Measurements from ENCODE around the gene SERINC2. TPM values are rescaled to one million over a fixed set of nuclear protein-coding genes. Genes with fewer than 3 reads are reported as not detected.

SERINC2 gene
- total and polyA plus RNA-seq, 4 experiments from 2014 or later = 0.11 to 0.18 (median 0.15) TPM; not detected in 1

GRCh38 chr1:31414980-31415370, 2.0 kb downstream of the SERINC2 start:
- Mint-ChIP-seq H3K9me3 (peaks cover 0 to 5% (median 0%) of the 10 kb centered on the region in 8 donors), H3K36me3 (no peaks in the 10 kb centered on the region), H3K27ac (no peak overlapping the region), H3K4me3 (peak overlapping the region in 4 of 8 donors; percentile 22 to 99 (median 32)), H3K4me1 (peaks cover 5 to 12% (median 6%) of the 10 kb centered on the region in 4 donors), H3K27me3 (peaks cover 39 to 57% of the 10 kb centered on the region in 2 donors)
- ChIA-PET CTCF (ENCODE audit: partially characterized antibody) (no interaction called here), POLR2A (ENCODE audit: partially characterized antibody) (no interaction called here)
- Histone ChIP-seq H3K9me3 (ENCODE audit: control insufficient read depth in 1 of 2, low read length in 2 of 2) (no peaks in the 10 kb centered on the region), H3K27me3 (ENCODE audit: insufficient read depth, low read length) (peaks cover 25% of the 10 kb centered on the region), H3K4me1 (ENCODE audit: insufficient read depth, low read length) (peaks cover 12% of the 10 kb centered on the region), H3K4me3 (ENCODE audit: low read length in 2 of 2) (no peak overlapping the region), H3K27ac (ENCODE audit: low read depth, low read length) (no peak overlapping the region), H3K36me3 (ENCODE audit: insufficient read depth, low read length) (no peaks in the 10 kb centered on the region)
- intact Hi-C loops (cut with micrococcal nuclease) = no loop called here
- no peak for DNase-seq

DNA sequence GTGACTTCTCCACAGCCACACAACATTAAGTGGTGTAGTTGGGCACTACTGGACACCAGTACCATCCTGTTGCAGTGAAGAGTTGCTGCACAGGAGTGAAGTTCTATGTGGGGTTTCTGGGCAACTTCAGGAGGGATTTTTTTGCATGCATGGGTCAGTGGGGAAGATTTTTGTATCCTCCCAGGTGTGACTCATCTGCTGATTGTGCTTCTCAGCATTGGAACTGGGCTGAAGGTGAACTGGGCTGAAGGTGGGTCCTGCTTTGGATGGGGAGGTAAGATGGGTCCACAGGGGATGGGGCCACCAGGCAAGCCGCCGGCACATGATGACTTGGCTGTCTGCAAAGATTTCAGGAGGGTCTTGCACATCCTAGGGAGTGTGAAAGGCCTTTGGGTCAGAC, 2.6 kb downstream of the SERINC2 start:
- Histone ChIP-seq H3K9me3 (ENCODE audit: control insufficient read depth in 1 of 2, low read length in 2 of 2) (no peaks in the 10 kb centered on the region), H3K27me3 (ENCODE audit: insufficient read depth, low read length) (peaks cover 22% of the 10 kb centered on the region), H3K4me3 (ENCODE audit: low read length in 2 of 2) (no peak overlapping the region), H3K4me1 (ENCODE audit: insufficient read depth, low read length) (peaks cover 12% of the 10 kb centered on the region), H3K36me3 (ENCODE audit: insufficient read depth, low read length) (no peaks in the 10 kb centered on the region), H3K27ac (ENCODE audit: low read depth, low read length) (no peak overlapping the region)
- no peak for DNase-seq
- H3K4me1 Mint-ChIP-seq = peaks cover 5 to 12% (median 6%) of the 10 kb centered on the region in 4 donors
- ChIA-PET CTCF (ENCODE audit: partially characterized antibody) (no interaction called here), POLR2A (ENCODE audit: partially characterized antibody) (no interaction called here)
- no peak overlapping the region for H3K27ac Mint-ChIP-seq
- peak overlapping the region in 1 of 8 donors; percentile 48 for H3K4me3 Mint-ChIP-seq
- H3K9me3 Mint-ChIP-seq = peaks cover 0 to 5% (median 0%) of the 10 kb centered on the region in 8 donors
- no peaks in the 10 kb centered on the region for H3K36me3 Mint-ChIP-seq
- intact Hi-C loops (cut with micrococcal nuclease) = no loop called here
- H3K27me3 Mint-ChIP-seq = peaks cover 34 to 54% of the 10 kb centered on the region in 2 donors

- H3K27me3 ChIP-seq (ENCODE audit: insufficient read depth, low read length) = peaks cover 19% of the 10 kb centered on the region
Observed at GRCh38 chr1:31416101-31416736, 3.2 kb downstream of the SERINC2 start.

GRCh38 chr1:31417148-31417547, 4.1 kb downstream of the SERINC2 start:
- Histone ChIP-seq H3K4me1 (ENCODE audit: insufficient read depth, low read length) (peaks cover 12% of the 10 kb centered on the region), H3K36me3 (ENCODE audit: insufficient read depth, low read length) (no peaks in the 10 kb centered on the region), H3K4me3 (ENCODE audit: low read length in 2 of 2) (no peak overlapping the region), H3K27ac (ENCODE audit: low read depth, low read length) (no peak overlapping the region), H3K9me3 (ENCODE audit: control insufficient read depth in 1 of 2, low read length in 2 of 2) (no peaks in the 10 kb centered on the region), H3K27me3 (ENCODE audit: insufficient read depth, low read length) (peaks cover 15% of the 10 kb centered on the region)
- peaks cover 5 to 11% (median 6%) of the 10 kb centered on the region in 4 donors for H3K4me1 Mint-ChIP-seq
- no peak overlapping the region for H3K4me3 Mint-ChIP-seq
- peaks cover 0 to 5% (median 0%) of the 10 kb centered on the region in 8 donors for H3K9me3 Mint-ChIP-seq
- ChIA-PET POLR2A (ENCODE audit: partially characterized antibody) (no interaction called here), CTCF (ENCODE audit: partially characterized antibody) (interaction anchor here (7.0 kb wide), 1 partner anchor 23 kb away, joined by 60 read pairs; no protein-coding TSS in a partner anchor)
- no peak overlapping the region for H3K27ac Mint-ChIP-seq
- intact Hi-C loops (cut with micrococcal nuclease) = no loop called here
- peaks cover 28 to 49% of the 10 kb centered on the region in 2 donors for H3K27me3 Mint-ChIP-seq
- no peaks in the 10 kb centered on the region for H3K36me3 Mint-ChIP-seq
- DNase-seq = no peak

More at GRCh38 chr1:31416101-31416736, 3.2 kb downstream of the SERINC2 start:
- Histone ChIP-seq H3K36me3 (ENCODE audit: insufficient read depth, low read length) (no peaks in the 10 kb centered on the region), H3K27ac (ENCODE audit: low read depth, low read length) (no peak overlapping the region), H3K9me3 (ENCODE audit: control insufficient read depth in 1 of 2, low read length in 2 of 2) (no peaks in the 10 kb centered on the region), H3K4me1 (ENCODE audit: insufficient read depth, low read length) (peaks cover 12% of the 10 kb centered on the region), H3K4me3 (ENCODE audit: low read length in 2 of 2) (no peak overlapping the region)
- H3K27ac Mint-ChIP-seq = no peak overlapping the region
- DNase-seq = no peak
- H3K9me3 Mint-ChIP-seq = peaks cover 0 to 5% (median 0%) of the 10 kb centered on the region in 8 donors
- H3K4me1 Mint-ChIP-seq = peaks cover 5 to 12% (median 6%) of the 10 kb centered on the region in 4 donors
- H3K27me3 Mint-ChIP-seq = peaks cover 31 to 54% of the 10 kb centered on the region in 2 donors
- H3K36me3 Mint-ChIP-seq = no peaks in the 10 kb centered on the region
- intact Hi-C loops (cut with micrococcal nuclease) = no loop called here
- ChIA-PET POLR2A (ENCODE audit: partially characterized antibody) (no interaction called here), CTCF (ENCODE audit: partially characterized antibody) (no interaction called here)
- H3K4me3 Mint-ChIP-seq = peak overlapping the region in 2 of 8 donors; percentile 26 to 44

- no peak for DNase-seq
- H3K4me3 ChIP-seq (ENCODE audit: low read length in 2 of 2) = no peak overlapping the region
- ChIA-PET POLR2A (ENCODE audit: partially characterized antibody) (no interaction called here), CTCF (ENCODE audit: partially characterized antibody) (interaction anchor here (1.1 to 7.0 kb wide), 3 partner anchors 24 to 234 kb away, joined by 3 to 60 read pairs (median 21); no protein-coding TSS in a partner anchor)
- peaks cover 2 to 9% (median 4%) of the 10 kb centered on the region in 4 donors for H3K4me1 Mint-ChIP-seq
- no peak overlapping the region for H3K27ac Mint-ChIP-seq
- H3K27ac ChIP-seq (ENCODE audit: low read depth, low read length) = no peak overlapping the region
- peaks cover 6% of the 10 kb centered on the region for H3K4me1 ChIP-seq (ENCODE audit: insufficient read depth, low read length)
- H3K9me3 Mint-ChIP-seq = peaks cover 0 to 2% (median 0%) of the 10 kb centered on the region in 8 donors
- H3K36me3 Mint-ChIP-seq = no peaks in the 10 kb centered on the region
- H3K27me3 Mint-ChIP-seq = peaks cover 31 to 49% of the 10 kb centered on the region in 2 donors
- peaks cover 8% of the 10 kb centered on the region for H3K27me3 ChIP-seq (ENCODE audit: insufficient read depth, low read length)
- H3K4me3 Mint-ChIP-seq = no peak overlapping the region
- H3K36me3 ChIP-seq (ENCODE audit: insufficient read depth, low read length) = no peaks in the 10 kb centered on the region
- no peaks in the 10 kb centered on the region for H3K9me3 ChIP-seq (ENCODE audit: control insufficient read depth in 1 of 2, low read length in 2 of 2)
- intact Hi-C loops (cut with micrococcal nuclease) = no loop called here
Observed at GRCh38 chr1:31418626-31419323, 5.8 kb downstream of the SERINC2 start.

DNA sequence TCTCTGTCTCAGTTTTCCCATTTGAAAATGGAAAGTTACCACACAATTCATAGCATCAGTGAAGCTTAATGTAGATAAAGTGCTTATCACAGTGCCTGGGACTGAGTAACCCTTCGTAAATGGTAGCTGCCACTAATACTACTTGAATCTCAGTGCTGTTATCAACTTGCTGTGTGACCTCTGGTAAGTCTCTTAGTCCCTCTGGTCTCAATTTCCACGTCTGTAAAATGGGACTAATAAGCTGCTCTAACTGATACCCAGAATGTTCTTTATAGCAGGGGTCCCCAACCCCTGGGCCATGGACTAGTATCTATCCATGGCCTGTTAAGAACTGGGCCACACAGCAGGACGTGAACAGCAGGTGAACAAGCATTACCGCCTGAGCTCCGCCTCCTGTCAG, 7.7 kb downstream of the SERINC2 start:
- POLR2A ChIA-PET (ENCODE audit: partially characterized antibody) = no interaction called here
- no peak overlapping the region for H3K4me3 Mint-ChIP-seq
- intact Hi-C loops (cut with micrococcal nuclease) = no loop called here

More for the DNA sequence above, 7.7 kb downstream of the SERINC2 start:
- peaks cover 0 to 2% (median 0%) of the 10 kb centered on the region in 8 donors for H3K9me3 Mint-ChIP-seq
- peaks cover 0 to 7% (median 2%) of the 10 kb centered on the region in 4 donors for H3K4me1 Mint-ChIP-seq
- Histone ChIP-seq H3K27me3 (ENCODE audit: insufficient read depth, low read length) (peaks cover under 1% of the 10 kb centered on the region), H3K4me3 (ENCODE audit: low read length in 2 of 2) (no peak overlapping the region), H3K36me3 (ENCODE audit: insufficient read depth, low read length) (no peaks in the 10 kb centered on the region), H3K9me3 (ENCODE audit: control insufficient read depth in 1 of 2, low read length in 2 of 2) (no peaks in the 10 kb centered on the region), H3K4me1 (ENCODE audit: insufficient read depth, low read length) (peaks cover 3% of the 10 kb centered on the region), H3K27ac (ENCODE audit: low read depth, low read length) (no peak overlapping the region)
- H3K36me3 Mint-ChIP-seq = no peaks in the 10 kb centered on the region
- H3K27ac Mint-ChIP-seq = no peak overlapping the region
- CTCF ChIA-PET (ENCODE audit: partially characterized antibody) = interaction anchor here (0.6 to 7.0 kb wide), 6 partner anchors 10 to 275 kb away, joined by 4 to 60 read pairs (median 10); partner anchors contain the start of gene FABP3
- DNase-seq = no peak
- H3K27me3 Mint-ChIP-seq = peaks cover 21 to 40% of the 10 kb centered on the region in 2 donors

Measured in CD4-positive, alpha-beta memory T cell (primary cell).